GM19328 (cell line): ENCODE measurements around the gene USH2A.

Source experiments
- ATAC-seq: cut with Tn5 transposase; IDR thresholded peaks from one replicate; pipeline ENCODE4 v1.9.1; 2021; ENCODE audit warnings: mild to moderate bottlenecking, moderate library complexity; ENCODE audit not compliant: unreplicated experiment

USH2A gene

GRCh38 chr1:215661033-215661432 lies 762.2 kb downstream of the USH2A start:
- no peak for ATAC-seq

- no peak for ATAC-seq
These were observed 763.0 kb downstream of the USH2A start for GRCh38 chr1:215660259-215660658.

DNA sequence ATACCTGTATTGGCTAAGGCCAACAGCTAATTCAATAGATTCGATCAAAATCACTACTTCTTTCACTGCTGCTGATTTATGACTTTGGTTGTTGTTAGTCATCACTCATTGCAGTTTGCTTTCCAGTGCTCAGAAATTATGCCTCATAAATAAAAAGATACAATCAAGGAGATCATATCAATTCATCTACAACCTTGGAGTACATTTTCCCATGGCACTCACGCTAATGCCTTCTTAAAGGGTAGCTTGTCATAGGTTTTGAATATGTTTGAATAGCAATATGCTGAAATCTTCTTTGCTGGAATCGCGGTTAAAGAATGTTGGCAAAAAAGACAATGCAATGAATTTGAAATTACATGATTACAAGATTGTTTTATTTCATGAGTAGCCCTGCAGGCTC lies 766.2 kb downstream of the USH2A start:
- ATAC-seq = no peak

GRCh38 chr1:215652371-215652770 lies 770.9 kb downstream of the USH2A start:
- no peak for ATAC-seq

GRCh38 chr1:215651867-215652266 lies 771.4 kb downstream of the USH2A start:
- ATAC-seq = no peak

GRCh38 chr1:215650446-215651149 lies 772.6 kb downstream of the USH2A start:
- ATAC-seq = no peak

- ATAC-seq = no peak
These were observed 774.3 kb downstream of the USH2A start for GRCh38 chr1:215648957-215649356.

GRCh38 chr1:215647738-215648137 lies 775.5 kb downstream of the USH2A start:
- ATAC-seq = no peak

DNA sequence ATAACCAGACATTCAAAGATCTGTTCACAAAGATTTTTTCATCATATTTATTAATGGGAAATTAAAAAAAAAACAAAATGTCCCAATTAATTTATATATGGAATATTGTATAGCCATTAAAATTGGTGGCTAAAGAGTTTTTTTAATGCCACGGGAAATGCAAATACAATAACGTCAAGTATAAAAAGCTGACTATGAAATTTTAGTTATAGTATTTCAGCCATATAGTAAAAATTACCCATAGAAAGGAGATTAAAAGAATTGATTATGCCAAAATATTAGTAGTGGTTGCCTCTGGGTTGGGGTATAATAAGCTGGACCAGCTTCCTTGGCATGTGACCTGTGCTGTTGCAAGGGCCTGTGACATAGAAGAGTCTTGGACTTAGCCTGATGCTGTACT lies 777.4 kb downstream of the USH2A start:
- ATAC-seq = no peak

DNA sequence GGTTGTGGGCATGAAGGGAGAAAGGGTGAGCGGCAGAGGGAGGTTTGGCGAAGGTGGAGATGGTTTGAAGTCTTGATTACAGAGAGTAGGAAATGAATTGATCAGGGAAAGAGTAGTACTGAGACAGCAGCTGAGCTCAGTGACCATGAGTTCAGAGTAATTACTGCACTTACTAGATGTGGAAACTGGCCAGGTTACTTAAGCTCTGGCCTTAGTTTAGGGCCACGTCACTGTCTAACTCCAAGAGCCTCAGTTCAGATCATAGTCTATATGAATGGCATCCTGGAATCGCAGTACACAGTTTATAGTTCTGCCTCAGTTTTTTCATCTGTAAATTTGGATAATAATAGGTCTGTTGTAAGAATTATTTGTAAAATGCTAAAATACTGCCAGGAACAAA lies 778.1 kb downstream of the USH2A start:
- ATAC-seq = no peak

- ATAC-seq = no peak
These were observed 779.5 kb downstream of the USH2A start for GRCh38 chr1:215643592-215644321.

DNA sequence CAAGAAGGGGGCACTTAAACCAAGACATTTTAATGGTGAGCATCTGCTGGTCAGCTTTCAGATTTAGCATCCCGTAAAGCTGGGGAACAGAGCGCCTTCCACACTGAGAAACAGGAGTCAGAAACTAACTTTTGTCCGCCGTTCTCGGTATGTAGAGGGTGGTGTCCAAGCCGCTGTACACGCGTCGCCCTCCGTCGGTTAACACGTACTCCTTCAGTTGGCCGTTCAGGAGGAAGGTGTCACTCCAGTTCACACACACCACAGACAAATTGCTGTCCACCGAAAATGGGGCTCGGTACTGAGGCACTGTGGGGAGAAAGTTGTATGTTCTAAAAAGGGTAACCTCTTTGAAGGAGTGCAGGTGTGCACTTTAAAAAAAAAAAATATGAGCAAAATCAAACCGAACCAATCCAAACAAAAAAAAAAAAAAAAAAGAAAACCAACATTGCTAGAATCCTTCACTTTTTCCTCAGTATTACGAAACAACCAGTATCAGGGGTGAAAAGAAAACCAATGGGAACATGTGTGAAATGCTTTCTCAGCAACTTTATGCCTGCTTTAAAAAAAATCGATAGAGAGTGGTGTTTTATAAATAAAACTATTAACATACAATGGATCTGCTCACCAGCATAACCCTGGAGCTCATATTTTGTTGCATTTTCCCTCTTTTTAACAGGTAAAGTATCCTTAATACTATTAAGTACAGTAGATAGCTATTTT lies 782.7 kb downstream of the USH2A start:
- no peak for ATAC-seq

- no peak for ATAC-seq
These were observed 786.1 kb downstream of the USH2A start for GRCh38 chr1:215637041-215637573.

GRCh38 chr1:215636258-215636965 lies 786.8 kb downstream of the USH2A start:
- ATAC-seq = no peak

DNA sequence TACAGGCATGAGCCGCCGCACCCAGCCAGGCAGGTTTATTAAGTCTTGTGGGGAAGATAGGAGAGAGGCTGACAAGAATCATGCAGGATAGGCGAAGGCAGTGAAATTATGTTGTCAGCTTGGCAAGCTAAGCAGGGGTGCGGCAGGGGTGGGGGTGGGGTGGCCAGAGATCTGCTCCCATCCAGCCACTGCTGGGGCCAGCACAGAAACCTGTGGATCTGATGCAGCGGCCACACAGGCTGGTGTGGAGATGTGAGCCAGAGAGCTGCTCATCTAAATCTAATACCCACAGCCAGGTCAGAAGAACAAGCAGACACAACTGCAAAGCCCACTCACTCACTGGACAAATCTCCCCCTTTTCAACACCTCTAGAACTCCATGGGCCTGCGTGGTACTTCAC lies 787.4 kb downstream of the USH2A start:
- no peak for ATAC-seq

DNA sequence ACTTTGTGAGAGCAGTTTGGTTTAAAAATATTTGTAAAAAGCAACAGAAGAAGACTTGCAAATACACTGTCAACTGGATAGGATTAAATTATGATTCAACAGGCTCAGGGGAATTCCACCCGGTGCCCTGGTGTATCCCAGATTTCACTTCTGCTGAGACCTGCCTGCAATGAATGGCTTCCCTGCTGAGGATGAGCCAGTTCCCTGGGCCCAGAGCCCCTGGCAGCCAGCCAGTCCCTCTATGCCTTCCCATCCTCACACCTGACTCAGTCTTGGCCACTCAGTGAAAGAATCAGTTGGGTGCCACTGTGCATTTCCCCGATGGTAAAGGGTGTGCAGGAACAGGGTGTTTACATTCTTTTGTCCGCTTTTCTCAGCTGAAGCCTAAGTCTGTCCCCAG lies 791.8 kb downstream of the USH2A start:
- ATAC-seq = no peak

- no peak for ATAC-seq
These were observed 792.2 kb downstream of the USH2A start for GRCh38 chr1:215631040-215631439.

DNA sequence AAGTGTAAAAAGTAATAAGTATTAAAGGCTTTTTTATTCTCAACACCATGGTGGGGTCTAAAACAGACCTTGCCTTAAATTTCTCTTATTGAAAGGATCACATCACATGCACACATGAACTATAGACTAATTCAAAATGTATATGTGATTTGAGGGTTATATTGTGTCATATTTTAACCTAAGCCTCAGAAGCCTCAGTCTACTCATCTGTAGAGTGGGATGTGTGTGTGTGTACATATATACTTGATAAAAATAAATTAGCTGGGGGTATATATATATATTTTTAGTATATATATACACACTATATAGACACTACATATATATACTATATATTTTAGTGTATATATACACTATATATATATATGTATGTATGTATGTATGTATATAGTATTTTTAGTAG lies 797.3 kb downstream of the USH2A start:
- ATAC-seq = no peak

DNA sequence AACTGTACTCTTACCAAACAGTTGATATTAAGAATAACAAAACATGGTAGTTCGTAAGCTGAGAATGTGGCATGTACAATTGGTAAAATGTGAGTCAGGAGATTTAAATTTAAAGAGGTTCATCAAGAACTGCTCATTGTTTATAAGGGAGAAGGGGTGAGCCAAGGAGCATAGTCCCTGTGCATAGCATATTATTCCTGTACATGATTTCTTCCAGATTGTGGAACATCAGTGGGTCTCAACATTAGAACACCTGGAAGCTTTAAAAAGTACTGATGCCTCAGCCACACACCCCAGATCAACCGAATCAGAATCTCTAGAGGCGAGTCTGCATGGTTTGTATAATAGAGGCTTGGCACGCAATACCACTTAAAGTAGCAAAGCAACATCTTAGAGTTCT lies 800.1 kb downstream of the USH2A start:
- no peak for ATAC-seq

DNA sequence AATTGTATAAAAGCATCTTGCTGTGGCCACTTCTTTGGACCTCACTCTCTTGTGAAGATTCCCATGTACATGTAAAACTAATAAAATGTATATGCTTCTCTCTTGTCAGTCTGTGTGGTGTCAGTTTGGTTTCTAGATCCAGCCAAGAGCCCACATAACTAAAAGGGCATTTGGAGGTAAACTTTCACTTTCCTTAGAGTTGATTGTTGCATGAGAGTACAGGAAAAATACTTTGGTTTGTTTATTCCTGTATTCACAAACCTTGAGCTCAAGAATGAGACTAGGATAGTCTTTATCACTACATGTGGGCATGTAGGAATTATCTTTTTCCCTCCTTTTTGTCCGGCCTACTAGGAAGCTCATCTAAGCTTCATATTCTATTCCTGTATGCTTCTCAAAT lies 805.3 kb downstream of the USH2A start:
- ATAC-seq = no peak

GRCh38 chr1:215612391-215612790 lies 810.9 kb downstream of the USH2A start:
- no peak for ATAC-seq
